ENCODE results near the gene MAPK4. TPM values are rescaled to one million over a fixed set of nuclear protein-coding genes. Genes with fewer than 3 reads are reported as not detected.

The MAPK4 gene
- total and polyA plus RNA-seq, 2 of the 4 experiments (the other 2 are of a cell fraction) = not detected

- TF ChIP-seq RAD21 (IDR thresholded peaks at IDR 0.05; ENCODE audit: low read length) = no peak
Measured at GRCh38 chr18:50659091-50660003, 99.5 kb downstream of the MAPK4 start (continued).

DNA sequence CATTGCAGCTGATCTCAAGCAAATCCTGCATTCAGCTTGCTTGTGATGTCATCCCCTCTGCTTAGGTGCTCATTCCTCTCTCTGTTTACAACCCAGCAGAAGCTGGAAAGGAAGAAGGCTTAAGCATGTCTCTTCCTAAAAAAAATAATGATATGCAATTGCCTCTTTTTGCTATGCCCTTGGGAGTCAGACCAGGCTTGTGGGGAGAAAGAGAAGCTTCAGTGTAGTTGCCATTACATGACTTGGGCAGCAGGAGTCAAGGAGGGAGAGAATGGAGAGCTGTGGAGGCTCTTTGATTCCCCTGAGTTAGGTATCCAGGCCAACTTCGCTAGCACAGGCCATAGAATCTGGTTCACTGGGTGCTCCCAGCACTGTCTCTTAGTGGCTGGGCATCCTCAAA lies 101.1 kb downstream of the MAPK4 start:
- dilution Hi-C loops (cut with HindIII; ENCODE audit: low sequenced_read_pairs, unreplicated experiment) = no loop called here
- in situ Hi-C loops (cut with MboI; ENCODE audit: low sequenced_read_pairs) = no loop called here
- Histone ChIP-seq H3K79me1 (ENCODE audit: low read depth in 1 of 2, low read length in 2 of 2) (no peaks in the 10 kb centered on the region), H2BK120ac (ENCODE audit: low read depth, low read length) (no peak overlapping the region), H3K4me1 (ENCODE audit: control insufficient read depth, insufficient read depth, low read length) (no peaks in the 10 kb centered on the region), H3K27me3 (ENCODE audit: control insufficient read depth, insufficient read depth, low read length) (no peaks in the 10 kb centered on the region), H4K8ac (ENCODE audit: low read depth in 2 of 2, low read length in 2 of 2) (no peak overlapping the region), H3K14ac (replicated peaks; ENCODE audit: low read depth, low read length) (no peak overlapping the region), H3K9ac (ENCODE audit: low read depth, low read length) (no peak overlapping the region), H3K18ac (ENCODE audit: low read depth, low read length) (no peak overlapping the region), H4K91ac (ENCODE audit: insufficient read depth, low read depth, low read length) (no peak overlapping the region), H4K20me1 (ENCODE audit: insufficient read depth, low read length) (no peaks in the 10 kb centered on the region), H2BK20ac (ENCODE audit: low read depth, low read length) (no peak overlapping the region), H3K23ac (ENCODE audit: low read depth, low read length) (no peak overlapping the region), H3K4ac (ENCODE audit: low read depth, low read length) (no peak overlapping the region), H2BK15ac (ENCODE audit: low read depth, low read length) (no peak overlapping the region), H3K9me3 (ENCODE audit: control insufficient read depth, insufficient read depth, low read length) (peaks cover 5% of the 10 kb centered on the region; the same call in 1 of the 2 replicates), H3K4me3 (ENCODE audit: insufficient read depth, low read depth, low read length) (no peak overlapping the region), H3K4me2 (ENCODE audit: low read depth, low read length) (no peak overlapping the region), H3K9me1 (ENCODE audit: insufficient read depth, low read length) (no peaks in the 10 kb centered on the region), H2AK9ac (replicated peaks; ENCODE audit: low read depth, low read length, poor library complexity) (no peak overlapping the region), H2AFZ (replicated peaks; ENCODE audit: low read length, poor library complexity) (no peak overlapping the region), H2AK5ac (ENCODE audit: low read depth, low read length) (no peak overlapping the region), H3K27ac (ENCODE audit: insufficient read depth, low read length) (no peak overlapping the region), H4K5ac (ENCODE audit: low read depth, low read length) (no peak overlapping the region), H2BK5ac (ENCODE audit: low read depth, low read length, poor library complexity, severe bottlenecking) (no peak overlapping the region), H3K36me3 (ENCODE audit: control insufficient read depth, insufficient read depth, low read length) (no peaks in the 10 kb centered on the region), H3K56ac (ENCODE audit: extremely low read depth, insufficient read depth, low read length) (no peak overlapping the region)
- CTCF ChIA-PET = no interaction called here
- BruUV-seq (replicated peaks) = no TSS peak
- DNase-seq = no peak
- POLR2A ChIA-PET (ENCODE audit: unreplicated experiment) = no interaction called here
- intact Hi-C loops (cut with micrococcal nuclease) = no loop called here
- no CpG with 5 or more reads among the region's 1 CpG for WGBS, 2 experiments (ENCODE audit: extremely low coverage in 2 of 2, insufficient read length in 1 of 2)
- ATAC-seq (ENCODE audit: low read depth) = no peak
- no peak for TF ChIP-seq RAD21 (IDR thresholded peaks at IDR 0.05; ENCODE audit: low read length)
- TF ChIP-seq BHLHE40 (IDR thresholded peaks at IDR 0.05; ENCODE audit: low read depth, low read length) = no peak
- no peak for TF ChIP-seq NFE2L2 (IDR thresholded peaks at IDR 0.05; ENCODE audit: low read depth, low read length)
- TF ChIP-seq CTCF (conservative IDR thresholded peaks at IDR 0.05; ENCODE audit: low read depth, low read length) = no peak
- TF ChIP-seq ELK1 (IDR thresholded peaks at IDR 0.05; ENCODE audit: borderline replicate concordance, low read depth, low read length) = no peak
- TF ChIP-seq MXI1 (IDR thresholded peaks at IDR 0.05; ENCODE audit: borderline replicate concordance, low read depth, low read length) = no peak
- TF ChIP-seq CHD1 (IDR thresholded peaks at IDR 0.05; ENCODE audit: low read depth, low read length) = no peak
- no peak for TF ChIP-seq MAFK (IDR thresholded peaks at IDR 0.05; ENCODE audit: low read depth, low read length)
